ENCODE data around the gene TSPO2.

The TSPO2 gene

GRCh38 chr6:41054511-41054910 is 12.2 kb downstream of the TSPO2 start:
- TF ChIP-seq EZH2 (IDR thresholded peaks at IDR 0.05) (no peak), FOXP2 (optimal IDR thresholded peaks at IDR 0.05; ENCODE audit: control extremely low read depth, extremely low read length, insufficient read depth) (no peak), POLR2AphosphoS5 (IDR thresholded peaks at IDR 0.05; ENCODE audit: borderline replicate concordance, low read depth, low read length) (no peak)

GRCh38 chr6:41055149-41055548 is 12.9 kb downstream of the TSPO2 start:
- TF ChIP-seq FOXP2 (optimal IDR thresholded peaks at IDR 0.05; ENCODE audit: control extremely low read depth, extremely low read length, insufficient read depth), result no peak
- Histone ChIP-seq H3K9ac (ENCODE audit: insufficient read length) (no peak overlapping the region), H3K4me3 (no peak overlapping the region), H3K27ac (no peak overlapping the region), H3K9me3 (ENCODE audit: low read depth, low read length) (no peaks in the 10 kb centered on the region), H3K36me3 (ENCODE audit: insufficient read depth, low read length) (no peaks in the 10 kb centered on the region)
- no peak for DNase-seq (ENCODE audit: low read depth, low spot score)

More at GRCh38 chr6:41054511-41054910, 12.2 kb downstream of the TSPO2 start:
- Histone ChIP-seq H3K9ac (ENCODE audit: insufficient read length) (no peak overlapping the region), H3K9me3 (ENCODE audit: low read depth, low read length) (no peaks in the 10 kb centered on the region), H3K36me3 (ENCODE audit: insufficient read depth, low read length) (no peaks in the 10 kb centered on the region), H3K27ac (no peak overlapping the region), H3K4me3 (no peak overlapping the region)
- no peak for DNase-seq (ENCODE audit: low read depth, low spot score)

DNA sequence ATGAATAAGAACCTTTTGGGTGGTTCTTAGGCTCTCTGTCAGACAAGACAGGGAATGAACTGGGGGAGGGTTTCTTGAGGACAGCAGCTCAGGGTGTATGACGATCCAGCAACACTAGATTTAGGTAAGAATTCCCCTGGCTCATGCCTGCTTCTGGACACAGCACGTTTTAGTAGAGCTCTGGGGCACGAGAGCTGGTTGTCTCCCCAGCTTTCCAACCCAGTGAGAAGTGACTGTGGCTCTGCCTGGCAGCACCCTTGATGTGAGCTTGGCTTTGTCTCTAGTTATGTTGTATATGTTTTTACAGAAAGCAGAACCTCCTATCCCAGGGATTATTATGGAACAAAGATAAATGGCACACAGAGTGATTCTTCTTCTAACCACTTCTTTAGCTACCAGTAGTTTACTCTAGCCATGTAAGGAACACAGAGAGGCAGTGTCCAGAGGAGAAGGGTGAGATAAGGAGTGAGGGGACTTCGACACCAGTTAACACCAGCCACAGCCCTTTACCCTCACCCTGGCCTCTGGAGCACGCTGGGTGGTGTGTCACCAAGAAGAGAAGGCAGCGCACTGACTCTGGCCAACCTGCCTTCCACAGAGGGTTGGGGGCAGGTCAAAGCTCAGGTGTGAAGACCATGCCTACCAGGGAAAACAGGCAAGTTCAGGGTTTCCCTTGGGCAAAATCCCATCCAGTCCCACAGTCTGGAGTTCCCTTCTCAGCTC is 14.7 kb downstream of the TSPO2 start:
- TF ChIP-seq POLR2AphosphoS5 (IDR thresholded peaks at IDR 0.05; ENCODE audit: borderline replicate concordance, low read depth, low read length) (no peak), FOXP2 (optimal IDR thresholded peaks at IDR 0.05; ENCODE audit: control extremely low read depth, extremely low read length, insufficient read depth) (no peak), EZH2 (IDR thresholded peaks at IDR 0.05) (no peak)
- no peak for DNase-seq (ENCODE audit: low read depth, low spot score)
- Histone ChIP-seq H3K4me3 (no peak overlapping the region), H3K27ac (no peak overlapping the region), H3K9ac (ENCODE audit: insufficient read length) (no peak overlapping the region), H3K36me3 (ENCODE audit: insufficient read depth, low read length) (no peaks in the 10 kb centered on the region), H3K9me3 (ENCODE audit: low read depth, low read length) (no peaks in the 10 kb centered on the region)

DNA sequence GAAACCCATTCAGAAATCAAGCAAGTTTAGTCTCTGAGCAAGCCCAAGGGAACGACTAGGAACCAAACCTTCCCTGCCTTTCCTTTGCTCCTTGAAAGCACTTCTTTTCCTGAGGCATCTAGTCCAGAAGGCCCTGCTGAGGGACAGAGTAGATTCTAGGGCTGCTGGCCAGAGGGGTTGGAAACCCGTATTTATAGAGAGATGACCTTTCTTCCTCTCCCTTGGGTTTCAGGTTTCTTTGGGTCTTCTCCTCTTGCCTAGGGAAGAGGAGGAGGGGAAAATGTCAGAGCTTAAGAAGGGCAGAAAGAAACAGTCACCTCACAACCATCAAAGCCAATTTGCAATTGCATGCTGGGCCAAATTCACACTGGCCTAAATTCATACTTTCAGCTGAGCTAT is 16.5 kb downstream of the TSPO2 start:
- no peak for TF ChIP-seq EZH2 (IDR thresholded peaks at IDR 0.05)
- no peak for TF ChIP-seq POLR2AphosphoS5 (IDR thresholded peaks at IDR 0.05; ENCODE audit: borderline replicate concordance, low read depth, low read length)
- TF ChIP-seq FOXP2 (optimal IDR thresholded peaks at IDR 0.05; ENCODE audit: control extremely low read depth, extremely low read length, insufficient read depth), result no peak
- no peak for DNase-seq (ENCODE audit: low read depth, low spot score)
- Histone ChIP-seq H3K9ac (ENCODE audit: insufficient read length) (no peak overlapping the region), H3K36me3 (ENCODE audit: insufficient read depth, low read length) (no peaks in the 10 kb centered on the region), H3K9me3 (ENCODE audit: low read depth, low read length) (no peaks in the 10 kb centered on the region), H3K27ac (no peak overlapping the region), H3K4me3 (no peak overlapping the region)

DNA sequence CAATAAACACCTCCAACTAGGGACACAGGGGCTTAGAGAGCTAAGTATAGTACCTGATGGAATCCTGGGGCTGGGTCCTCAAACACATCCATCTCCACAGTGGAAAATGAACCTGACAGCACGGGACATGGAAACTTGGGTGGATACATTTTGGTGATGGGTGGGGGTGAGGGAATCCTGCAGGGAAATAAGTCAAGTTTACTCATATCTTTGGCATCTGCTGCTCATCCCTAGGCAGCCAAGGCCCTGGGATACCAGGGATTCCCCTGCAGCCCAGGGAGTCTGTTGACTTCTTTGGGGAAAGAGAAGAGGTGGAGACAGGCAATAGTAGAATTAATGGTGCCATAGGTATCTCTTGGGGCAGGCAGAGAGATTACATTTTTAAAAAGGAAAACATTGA is 17.3 kb downstream of the TSPO2 start:
- Histone ChIP-seq H3K9me3 (ENCODE audit: low read depth, low read length) (no peaks in the 10 kb centered on the region), H3K4me3 (no peak overlapping the region), H3K9ac (ENCODE audit: insufficient read length) (no peak overlapping the region), H3K36me3 (ENCODE audit: insufficient read depth, low read length) (no peaks in the 10 kb centered on the region), H3K27ac (no peak overlapping the region)
- no peak for TF ChIP-seq POLR2AphosphoS5 (IDR thresholded peaks at IDR 0.05; ENCODE audit: borderline replicate concordance, low read depth, low read length)
- TF ChIP-seq EZH2 (IDR thresholded peaks at IDR 0.05), result no peak
- TF ChIP-seq FOXP2 (optimal IDR thresholded peaks at IDR 0.05; ENCODE audit: control extremely low read depth, extremely low read length, insufficient read depth), result no peak
- DNase-seq (ENCODE audit: low read depth, low spot score), result no peak

DNA sequence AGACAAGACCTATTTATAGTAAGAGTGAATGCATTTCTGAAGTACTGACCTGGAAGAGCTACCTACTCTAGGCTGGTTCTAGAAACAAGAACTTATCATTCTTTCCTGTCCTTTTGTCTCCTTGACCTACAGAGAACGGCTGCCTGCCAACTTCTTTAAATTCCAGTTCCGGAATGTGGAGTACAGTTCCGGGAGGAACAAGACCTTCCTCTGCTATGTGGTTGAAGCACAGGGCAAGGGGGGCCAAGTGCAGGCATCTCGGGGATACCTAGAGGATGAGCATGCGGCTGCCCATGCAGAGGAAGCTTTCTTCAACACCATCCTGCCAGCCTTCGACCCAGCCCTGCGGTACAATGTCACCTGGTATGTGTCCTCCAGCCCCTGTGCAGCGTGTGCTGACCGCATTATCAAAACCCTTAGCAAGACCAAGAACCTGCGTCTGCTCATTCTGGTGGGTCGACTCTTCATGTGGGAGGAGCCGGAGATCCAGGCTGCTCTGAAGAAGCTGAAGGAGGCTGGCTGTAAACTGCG is 19.0 kb downstream of the TSPO2 start:
- Histone ChIP-seq H3K9ac (ENCODE audit: insufficient read length) (no peak overlapping the region), H3K9me3 (ENCODE audit: low read depth, low read length) (no peaks in the 10 kb centered on the region), H3K36me3 (ENCODE audit: insufficient read depth, low read length) (no peaks in the 10 kb centered on the region), H3K27ac (no peak overlapping the region), H3K4me3 (no peak overlapping the region)
- DNase-seq (ENCODE audit: low read depth, low spot score), result no peak
- no peak for TF ChIP-seq EZH2 (IDR thresholded peaks at IDR 0.05)
- no peak for TF ChIP-seq FOXP2 (optimal IDR thresholded peaks at IDR 0.05; ENCODE audit: control extremely low read depth, extremely low read length, insufficient read depth)
- TF ChIP-seq POLR2AphosphoS5 (IDR thresholded peaks at IDR 0.05; ENCODE audit: borderline replicate concordance, low read depth, low read length), result no peak

DNA sequence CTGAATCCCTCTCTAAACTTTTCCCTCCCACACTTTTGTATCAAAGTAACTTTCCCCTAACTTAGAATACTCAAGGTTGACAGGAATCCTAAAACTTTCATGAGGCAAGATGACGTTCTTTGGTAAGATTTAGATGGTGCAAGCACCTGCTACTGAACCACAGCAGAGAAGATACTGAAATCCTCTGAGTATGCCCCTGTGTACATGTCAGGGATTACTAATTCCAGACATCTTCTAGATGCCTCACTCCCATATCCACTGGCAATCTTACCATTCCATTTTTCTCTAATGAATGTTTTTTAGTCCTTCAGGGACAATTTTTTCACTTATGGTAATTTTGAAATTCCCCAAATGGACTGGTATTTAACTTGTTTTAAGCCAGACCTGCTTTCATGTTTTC is 19.8 kb downstream of the TSPO2 start:
- DNase-seq (ENCODE audit: low read depth, low spot score), result no peak
- TF ChIP-seq FOXP2 (optimal IDR thresholded peaks at IDR 0.05; ENCODE audit: control extremely low read depth, extremely low read length, insufficient read depth), result no peak
- TF ChIP-seq POLR2AphosphoS5 (IDR thresholded peaks at IDR 0.05; ENCODE audit: borderline replicate concordance, low read depth, low read length), result no peak
- no peak for TF ChIP-seq EZH2 (IDR thresholded peaks at IDR 0.05)
- no peak overlapping the region for H3K27ac ChIP-seq
- no peaks in the 10 kb centered on the region for H3K9me3 ChIP-seq (ENCODE audit: low read depth, low read length)
- no peak overlapping the region for H3K4me3 ChIP-seq
- no peak overlapping the region for H3K9ac ChIP-seq (ENCODE audit: insufficient read length)
- H3K36me3 ChIP-seq (ENCODE audit: insufficient read depth, low read length), result no peaks in the 10 kb centered on the region

- H3K9ac ChIP-seq (ENCODE audit: insufficient read length), result no peak overlapping the region
- H3K36me3 ChIP-seq (ENCODE audit: insufficient read depth, low read length), result no peaks in the 10 kb centered on the region
- no peak overlapping the region for H3K27ac ChIP-seq
- TF ChIP-seq EZH2 (IDR thresholded peaks at IDR 0.05) (no peak), POLR2AphosphoS5 (IDR thresholded peaks at IDR 0.05; ENCODE audit: borderline replicate concordance, low read depth, low read length) (no peak), FOXP2 (optimal IDR thresholded peaks at IDR 0.05; ENCODE audit: control extremely low read depth, extremely low read length, insufficient read depth) (no peak)
- no peak overlapping the region for H3K4me3 ChIP-seq
- DNase-seq (ENCODE audit: low read depth, low spot score), result no peak
- no peaks in the 10 kb centered on the region for H3K9me3 ChIP-seq (ENCODE audit: low read depth, low read length)
Measured at GRCh38 chr6:41063884-41064285, 21.6 kb downstream of the TSPO2 start.

DNA sequence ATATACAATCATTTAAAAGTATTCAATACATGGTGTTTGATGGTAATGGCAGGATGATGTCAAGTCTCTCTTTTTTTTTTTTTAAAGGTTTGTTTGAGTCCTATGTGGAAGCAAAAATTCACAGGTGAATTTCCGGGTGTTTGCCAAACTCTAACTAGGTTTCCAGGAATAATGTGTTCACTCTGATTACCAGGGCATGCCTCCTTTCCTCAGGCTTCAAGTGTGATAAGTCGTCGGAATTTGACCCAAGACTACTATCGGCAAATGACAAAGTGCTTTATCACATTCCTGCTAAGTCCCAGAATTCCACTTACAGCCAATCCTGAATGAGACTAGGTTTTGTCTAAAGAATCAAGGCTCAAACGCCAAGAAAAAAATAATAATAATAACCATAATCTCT is 22.6 kb downstream of the TSPO2 start:
- Histone ChIP-seq H3K9me3 (ENCODE audit: low read depth, low read length) (no peaks in the 10 kb centered on the region), H3K9ac (ENCODE audit: insufficient read length) (no peak overlapping the region), H3K4me3 (no peak overlapping the region), H3K36me3 (ENCODE audit: insufficient read depth, low read length) (no peaks in the 10 kb centered on the region), H3K27ac (no peak overlapping the region)
- TF ChIP-seq EZH2 (IDR thresholded peaks at IDR 0.05), result no peak
- no peak for DNase-seq (ENCODE audit: low read depth, low spot score)

Measured in SK-N-MC (cell line).